ENCODE results near the gene ASPHD1.
"Not testable (repeated sequence)": the region's sequence is repeated elsewhere in the genome, so short reads cannot be mapped to it uniquely, and the experiment has no call there.

Gene ASPHD1

GRCh38 chr16:29877266-29877961, 22.9 kb upstream of the ASPHD1 start:
- in situ Hi-C loops (cut with MboI; ENCODE audit: low sequenced_read_pairs), result no loop called here

GRCh38 chr16:29878172-29878571, 22.1 kb upstream of the ASPHD1 start:
- in situ Hi-C loops (cut with MboI; ENCODE audit: low sequenced_read_pairs), result no loop called here

GRCh38 chr16:29881050-29881449, 19.2 kb upstream of the ASPHD1 start:
- in situ Hi-C loops (cut with MboI; ENCODE audit: low sequenced_read_pairs), result no loop called here

- in situ Hi-C loops (cut with MboI; ENCODE audit: low sequenced_read_pairs), result no loop called here
Measured at GRCh38 chr16:29883987-29884386, 16.3 kb upstream of the ASPHD1 start.

GRCh38 chr16:29889372-29889771, 10.9 kb upstream of the ASPHD1 start:
- in situ Hi-C loops (cut with MboI; ENCODE audit: low sequenced_read_pairs), result not testable (repeated sequence)

GRCh38 chr16:29891525-29892457, 8.5 kb upstream of the ASPHD1 start:
- in situ Hi-C loops (cut with MboI; ENCODE audit: low sequenced_read_pairs), result no loop called here

GRCh38 chr16:29892458-29892813, 7.9 kb upstream of the ASPHD1 start:
- in situ Hi-C loops (cut with MboI; ENCODE audit: low sequenced_read_pairs), result no loop called here

GRCh38 chr16:29893553-29893952, 6.7 kb upstream of the ASPHD1 start:
- in situ Hi-C loops (cut with MboI; ENCODE audit: low sequenced_read_pairs), result no loop called here

- in situ Hi-C loops (cut with MboI; ENCODE audit: low sequenced_read_pairs), result no loop called here
Measured at GRCh38 chr16:29894352-29894751, 5.9 kb upstream of the ASPHD1 start.

- in situ Hi-C loops (cut with MboI; ENCODE audit: low sequenced_read_pairs), result no loop called here
Measured at GRCh38 chr16:29896841-29897240, 3.4 kb upstream of the ASPHD1 start.

GRCh38 chr16:29897333-29897732, 3.0 kb upstream of the ASPHD1 start:
- in situ Hi-C loops (cut with MboI; ENCODE audit: low sequenced_read_pairs), result no loop called here

GRCh38 chr16:29898135-29898803, 2.0 kb upstream of the ASPHD1 start:
- in situ Hi-C loops (cut with MboI; ENCODE audit: low sequenced_read_pairs), result no loop called here

GRCh38 chr16:29898804-29899515, 1.3 kb upstream of the ASPHD1 start:
- in situ Hi-C loops (cut with MboI; ENCODE audit: low sequenced_read_pairs), result no loop called here

- in situ Hi-C loops (cut with MboI; ENCODE audit: low sequenced_read_pairs), result no loop called here
Measured at GRCh38 chr16:29899516-29900101, 679 bp upstream of the ASPHD1 start, which contains the start of gene SEZ6L2. Gene SEZ6L2, minus strand, starts transcription at chr16:29899550. Its CDS starts 531 bp downstream, at chr16:29899019.

GRCh38 chr16:29900888-29901606, 759 bp downstream of the ASPHD1 start:
- in situ Hi-C loops (cut with MboI; ENCODE audit: low sequenced_read_pairs), result no loop called here

GRCh38 chr16:29901607-29901945, 1.3 kb downstream of the ASPHD1 start:
- in situ Hi-C loops (cut with MboI; ENCODE audit: low sequenced_read_pairs), result no loop called here

GRCh38 chr16:29903590-29903989, 3.3 kb downstream of the ASPHD1 start:
- in situ Hi-C loops (cut with MboI; ENCODE audit: low sequenced_read_pairs), result no loop called here

- in situ Hi-C loops (cut with MboI; ENCODE audit: low sequenced_read_pairs), result no loop called here
Measured at GRCh38 chr16:29904947-29905346, 4.7 kb downstream of the ASPHD1 start.

GRCh38 chr16:29905668-29906067, 5.4 kb downstream of the ASPHD1 start:
- in situ Hi-C loops (cut with MboI; ENCODE audit: low sequenced_read_pairs), result no loop called here

Measured in hTERT RPE-1 (cell line).